HG02623 (cell line): ENCODE results near the gene STRN4.

Source experiments
- ATAC-seq: cut with Tn5 transposase; IDR thresholded peaks from one replicate; pipeline ENCODE4 v1.9.1; 2021; ENCODE audit warnings: moderate library complexity; ENCODE audit not compliant: unreplicated experiment

Gene STRN4

DNA sequence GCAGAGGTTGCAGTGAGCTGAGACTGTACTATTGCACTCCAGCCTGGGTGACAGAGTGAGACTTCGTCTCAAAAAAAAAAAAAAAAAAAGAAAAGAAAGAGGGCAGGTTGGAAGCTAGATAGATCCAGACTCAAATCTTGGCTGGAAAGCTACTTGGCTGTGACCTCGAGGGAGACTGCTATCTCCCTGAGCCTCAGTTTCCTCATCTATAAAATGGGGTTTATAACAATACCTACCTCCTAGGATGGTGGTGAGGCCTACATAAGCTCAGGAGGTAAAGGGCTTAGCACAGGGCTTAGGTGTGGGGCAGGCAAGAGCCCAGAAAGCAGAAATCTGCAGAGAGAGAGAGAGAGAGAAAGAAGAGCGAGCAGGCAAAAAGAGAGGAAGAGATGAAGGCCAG, 61.1 kb downstream of the STRN4 start:
- ATAC-seq = no peak

DNA sequence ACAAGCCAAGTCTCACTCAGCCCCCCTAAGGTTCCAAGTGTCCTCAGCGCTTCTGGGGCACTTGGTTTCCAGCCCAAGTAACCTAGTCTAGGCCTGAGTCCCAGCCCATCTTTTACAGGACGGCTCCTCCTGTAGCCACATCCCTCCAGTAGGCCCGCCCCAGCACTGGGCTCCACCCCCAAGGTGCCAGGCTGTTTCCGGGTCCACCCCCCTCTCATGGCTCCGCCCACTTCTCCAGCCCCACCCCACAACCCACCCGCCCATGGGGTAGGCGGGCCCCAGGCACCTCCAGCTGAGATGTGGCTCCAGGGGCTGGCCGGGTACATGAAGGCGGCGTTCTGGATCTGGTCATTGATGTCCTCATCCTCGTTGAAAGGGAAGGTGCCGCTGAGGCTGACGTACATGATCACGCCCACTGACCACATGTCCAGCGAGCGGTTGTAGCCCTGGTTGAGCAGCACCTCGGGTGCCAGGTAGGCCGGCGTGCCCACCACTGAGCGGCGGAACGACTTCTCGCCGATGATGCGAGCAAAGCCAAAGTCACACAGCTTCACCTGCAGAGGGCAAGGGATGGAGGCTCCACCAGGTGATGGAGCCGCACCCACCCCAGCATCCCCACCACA, 68.0 kb downstream of the STRN4 start:
- no peak for ATAC-seq

DNA sequence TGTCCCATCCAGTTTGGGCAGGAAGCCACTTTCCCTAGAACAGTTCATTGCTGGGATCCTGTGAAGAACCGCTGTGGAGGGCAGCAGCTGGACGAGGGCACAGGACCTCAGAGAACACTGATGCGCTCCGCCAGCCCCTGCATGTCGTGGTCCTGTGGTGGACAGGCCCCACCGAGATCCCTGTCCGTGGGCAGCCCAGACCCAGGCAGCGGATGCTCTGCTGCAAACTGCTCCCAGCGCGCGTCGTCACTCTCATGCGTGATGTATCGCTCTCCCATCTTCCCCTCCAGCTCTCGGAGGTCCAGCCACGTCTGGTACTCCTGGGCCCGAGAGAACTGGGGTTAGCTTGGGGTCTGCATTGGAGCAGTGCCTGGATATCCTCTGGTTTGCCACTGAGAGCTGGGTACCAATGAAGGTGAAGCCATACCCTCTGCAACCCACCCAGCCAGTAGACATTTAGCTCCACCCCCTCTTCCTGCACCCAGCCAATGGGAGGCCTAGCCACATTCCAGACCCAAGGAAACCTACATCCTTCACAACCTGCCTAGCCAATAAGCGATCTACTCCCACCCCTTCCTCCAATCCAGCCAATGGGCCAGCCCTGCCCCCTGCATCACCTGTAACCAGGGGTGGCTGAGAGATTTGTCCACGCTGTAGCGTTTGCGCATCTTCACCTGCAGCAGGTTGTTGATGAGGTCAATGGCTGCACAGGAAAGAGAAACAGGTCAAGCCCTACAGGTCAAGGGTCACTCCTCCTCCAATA, 71.7 kb downstream of the STRN4 start:
- ATAC-seq = no peak

- ATAC-seq = no peak
Measured at GRCh38 chr19:46670813-46671212, 75.4 kb downstream of the STRN4 start.
